KOPT-K1 (cell line): ENCODE data around the gene BRICD5.

ENCODE experiments used
- H3K27ac ChIP-seq: fragments of 200-600 bp; sonication (generic); 2 replicates; pipeline ENCODE4 v1.5.1; 2016; ENCODE audit warnings: antibody characterized with exemption, mild to moderate bottlenecking, low read depth, low read length; ENCODE audit not compliant: poor library complexity, severe bottlenecking
- H3K36me3 ChIP-seq: fragments of 200-600 bp; sonication (generic); 2 replicates; pipeline ENCODE4 v1.5.1; 2017; ENCODE audit warnings: antibody characterized with exemption, mild to moderate bottlenecking, low read length, moderate library complexity; ENCODE audit not compliant: insufficient read depth
- H3K9me3 ChIP-seq: fragments of 200-600 bp; sonication (generic); 2 replicates; pipeline ENCODE4 v1.5.1; 2017; ENCODE audit warnings: antibody characterized with exemption, low read length, mild to moderate bottlenecking; ENCODE audit not compliant: insufficient read depth, poor library complexity, severe bottlenecking

BRICD5 gene

GRCh38 chr16:2200313-2200712, 10.3 kb downstream of the BRICD5 start:
- Histone ChIP-seq H3K27ac (no peak overlapping the region), H3K9me3 (peaks cover 4% of the 10 kb centered on the region), H3K36me3 (no peaks in the 10 kb centered on the region)

- Histone ChIP-seq H3K36me3 (no peaks in the 10 kb centered on the region), H3K9me3 (peaks cover 4% of the 10 kb centered on the region), H3K27ac (no peak overlapping the region)
Measured at GRCh38 chr16:2199621-2200139, 11.0 kb downstream of the BRICD5 start.

GRCh38 chr16:2199095-2199494, 11.6 kb downstream of the BRICD5 start:
- Histone ChIP-seq H3K36me3 (no peaks in the 10 kb centered on the region), H3K27ac (no peak overlapping the region), H3K9me3 (peaks cover 4% of the 10 kb centered on the region)

- Histone ChIP-seq H3K9me3 (peaks cover 4% of the 10 kb centered on the region), H3K27ac (no peak overlapping the region), H3K36me3 (no peaks in the 10 kb centered on the region)
Measured at GRCh38 chr16:2198283-2198682, 12.4 kb downstream of the BRICD5 start.

- Histone ChIP-seq H3K27ac (no peak overlapping the region), H3K36me3 (no peaks in the 10 kb centered on the region), H3K9me3 (peaks cover 4% of the 10 kb centered on the region)
Measured at GRCh38 chr16:2197765-2198164, 12.9 kb downstream of the BRICD5 start.

GRCh38 chr16:2196981-2197511, 13.6 kb downstream of the BRICD5 start:
- no peaks in the 10 kb centered on the region for H3K36me3 ChIP-seq
- H3K9me3 ChIP-seq = peaks cover 4% of the 10 kb centered on the region
- H3K27ac ChIP-seq = no peak overlapping the region

- Histone ChIP-seq H3K27ac (no peak within 1 kb of the TSS), H3K36me3 (no peaks in the 10 kb centered on the region), H3K9me3 (peaks cover 4% of the 10 kb centered on the region)
Measured at GRCh38 chr16:2196162-2196980, 14.3 kb downstream of the BRICD5 start, which contains the start of gene CASKIN1. TSS of gene CASKIN1 (minus strand) at chr16:2196605. CDS start at chr16:2196432, 173 bp downstream.

GRCh38 chr16:2195322-2196161, 15.1 kb downstream of the BRICD5 start:
- H3K27ac ChIP-seq = no peak overlapping the region
- H3K36me3 ChIP-seq = no peaks in the 10 kb centered on the region

GRCh38 chr16:2194852-2195321, 15.8 kb downstream of the BRICD5 start:
- Histone ChIP-seq H3K36me3 (no peaks in the 10 kb centered on the region), H3K9me3 (peaks cover under 1% of the 10 kb centered on the region), H3K27ac (no peak overlapping the region)

More at GRCh38 chr16:2195322-2196161, 15.1 kb downstream of the BRICD5 start:
- H3K9me3 ChIP-seq = peaks cover 4% of the 10 kb centered on the region

GRCh38 chr16:2194166-2194834, 16.4 kb downstream of the BRICD5 start:
- Histone ChIP-seq H3K27ac (no peak overlapping the region), H3K9me3 (no peaks in the 10 kb centered on the region), H3K36me3 (no peaks in the 10 kb centered on the region)

GRCh38 chr16:2191446-2191706, 19.3 kb downstream of the BRICD5 start:
- H3K36me3 ChIP-seq = no peaks in the 10 kb centered on the region
- H3K27ac ChIP-seq = no peak overlapping the region
- H3K9me3 ChIP-seq = no peaks in the 10 kb centered on the region

GRCh38 chr16:2190659-2191445, 19.8 kb downstream of the BRICD5 start:
- no peaks in the 10 kb centered on the region for H3K36me3 ChIP-seq
- no peak overlapping the region for H3K27ac ChIP-seq
- H3K9me3 ChIP-seq = no peaks in the 10 kb centered on the region

GRCh38 chr16:2190002-2190658, 20.5 kb downstream of the BRICD5 start:
- no peak overlapping the region for H3K27ac ChIP-seq
- no peaks in the 10 kb centered on the region for H3K36me3 ChIP-seq
- no peaks in the 10 kb centered on the region for H3K9me3 ChIP-seq
